Activated CD4-positive, alpha-beta T cell treated with anti-CD3 and anti-CD28 coated beads, Interleukin-2, amount 50 U/mL, for 4 hours (primary cell): ENCODE data around the gene STARD5.

Experiments
- DNase-seq, 2 experiments: peaks; one replicate each; pipeline ENCODE4 v3.0.0-alpha.2; 2020

Gene STARD5

DNA sequence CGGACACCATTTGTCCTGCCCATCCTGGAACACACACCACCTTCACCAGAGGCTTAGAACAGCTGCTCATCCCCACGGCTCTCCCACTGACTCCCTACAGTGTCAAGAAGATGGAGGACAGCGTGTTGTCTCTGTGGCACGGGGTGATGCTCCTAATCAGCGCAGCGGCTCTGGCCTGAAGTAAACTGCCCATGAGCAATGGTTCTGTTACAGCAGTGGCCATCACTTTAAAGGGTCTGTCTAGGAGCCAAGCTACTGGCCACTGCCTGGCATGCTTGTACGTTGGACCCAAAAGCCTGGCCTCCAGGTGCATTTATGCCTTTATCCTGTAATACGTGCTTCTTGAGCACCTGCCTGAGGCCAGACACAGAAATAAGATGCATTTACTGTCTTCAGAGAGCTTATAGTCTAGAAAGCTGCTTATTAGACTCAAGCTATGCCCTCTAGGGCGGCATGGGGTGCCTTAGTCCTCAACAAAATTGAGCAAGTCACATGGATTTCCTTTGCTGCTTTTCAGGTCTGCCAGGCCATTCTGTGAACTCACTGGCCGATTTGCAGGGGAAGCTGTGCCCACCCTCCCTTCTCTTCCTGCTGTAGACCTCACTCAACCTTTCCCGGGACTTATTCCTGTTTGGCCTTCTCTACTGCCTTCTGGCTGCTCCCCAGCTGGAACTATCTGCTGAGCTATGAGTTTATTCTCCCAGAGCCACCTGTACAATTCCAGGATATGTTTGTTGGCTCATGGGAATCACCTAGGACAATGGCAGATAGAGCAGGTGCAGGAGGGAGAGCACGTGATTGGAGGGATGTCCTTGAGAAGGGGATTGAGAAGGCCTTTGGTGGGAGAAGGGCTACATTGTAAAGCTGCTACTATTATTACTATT lies 51.9 kb downstream of the STARD5 start:
- no peak for DNase-seq

DNA sequence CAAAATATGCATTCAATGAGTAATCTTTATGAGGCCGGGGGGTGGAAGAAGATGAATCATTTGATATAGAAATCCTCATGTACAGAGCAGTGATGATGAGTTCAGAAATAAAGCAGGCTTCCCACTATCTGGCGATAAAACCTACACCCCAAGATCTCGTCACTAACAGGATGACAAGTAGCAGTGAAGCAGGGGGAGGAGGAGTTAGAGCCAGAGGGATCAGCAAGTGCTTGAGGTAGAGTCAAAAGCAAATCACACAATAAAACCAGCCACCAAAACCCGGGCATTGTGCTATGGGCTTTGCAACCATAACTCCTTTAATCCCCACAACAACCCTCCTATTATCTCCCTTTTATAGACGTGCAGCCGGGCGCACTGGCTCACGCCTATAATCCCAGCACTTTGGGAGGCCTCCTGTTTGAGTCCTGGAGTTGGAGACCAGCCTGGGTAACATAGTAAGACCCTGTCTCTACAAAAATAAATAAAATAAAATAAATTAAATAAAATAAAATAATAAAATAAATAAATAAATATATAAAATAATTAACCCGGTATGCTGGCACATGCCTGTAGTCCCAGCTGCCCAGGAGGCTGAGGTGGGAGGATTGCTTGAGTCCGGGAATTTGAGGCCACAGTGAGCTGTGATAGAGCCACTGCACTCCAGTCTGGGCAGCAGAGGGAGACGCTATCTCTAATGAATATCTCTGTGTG lies 53.0 kb downstream of the STARD5 start:
- no peak for DNase-seq

DNA sequence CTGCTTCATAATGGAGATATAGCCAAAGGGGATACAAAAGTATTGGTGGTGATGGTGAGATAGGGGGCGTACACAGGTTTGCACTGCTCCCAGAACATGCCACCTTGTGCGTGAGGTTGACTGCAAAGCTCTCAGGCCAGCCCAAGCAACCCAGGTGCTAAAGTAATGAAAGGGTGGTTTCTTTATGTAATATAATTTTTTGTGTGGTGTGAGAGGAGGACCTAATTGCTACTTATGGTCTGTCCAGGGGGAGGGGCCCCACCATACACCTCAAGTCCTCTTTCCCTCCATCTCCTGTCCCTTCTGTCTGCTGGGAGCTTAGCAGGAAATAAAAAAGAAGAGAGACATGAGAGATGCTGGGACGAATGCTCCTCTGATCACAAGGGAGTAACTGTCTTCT lies 53.8 kb downstream of the STARD5 start:
- no peak for DNase-seq

DNA sequence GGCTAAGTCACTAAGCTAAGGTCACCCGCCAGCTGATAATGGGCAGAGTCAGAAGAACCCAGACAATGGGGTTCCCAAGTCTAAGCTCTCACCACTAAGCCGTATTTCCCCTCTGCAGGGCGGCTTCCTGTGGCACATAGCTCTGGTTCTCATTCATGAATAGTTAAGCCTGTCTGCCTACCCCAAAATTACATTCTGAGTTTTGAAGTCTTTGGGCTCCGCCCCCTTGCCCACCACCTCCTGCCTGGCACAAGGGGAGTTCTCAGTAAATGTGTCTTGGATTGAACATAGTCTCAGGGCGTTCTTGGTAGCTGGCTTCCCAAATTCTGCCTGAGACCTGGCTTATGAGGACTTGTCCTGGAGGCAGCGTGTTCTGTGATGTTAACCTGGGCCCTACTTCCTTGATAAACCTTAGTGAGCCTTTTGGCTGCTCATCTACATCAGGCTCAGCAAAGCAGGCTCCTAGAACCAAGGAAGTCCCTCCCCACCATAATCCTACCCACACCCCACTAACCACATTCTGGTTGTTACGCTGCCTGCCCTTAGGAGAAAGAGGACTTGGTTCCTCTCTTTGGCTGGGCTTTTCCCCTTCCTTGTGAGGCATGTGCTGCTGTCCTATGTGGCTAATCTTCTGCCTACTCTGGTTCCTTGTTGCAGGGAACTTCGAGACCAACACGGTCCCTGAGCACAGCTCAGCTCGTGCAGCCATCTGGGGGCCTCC lies 54.9 kb downstream of the STARD5 start:
- DNase-seq, result no peak

DNA sequence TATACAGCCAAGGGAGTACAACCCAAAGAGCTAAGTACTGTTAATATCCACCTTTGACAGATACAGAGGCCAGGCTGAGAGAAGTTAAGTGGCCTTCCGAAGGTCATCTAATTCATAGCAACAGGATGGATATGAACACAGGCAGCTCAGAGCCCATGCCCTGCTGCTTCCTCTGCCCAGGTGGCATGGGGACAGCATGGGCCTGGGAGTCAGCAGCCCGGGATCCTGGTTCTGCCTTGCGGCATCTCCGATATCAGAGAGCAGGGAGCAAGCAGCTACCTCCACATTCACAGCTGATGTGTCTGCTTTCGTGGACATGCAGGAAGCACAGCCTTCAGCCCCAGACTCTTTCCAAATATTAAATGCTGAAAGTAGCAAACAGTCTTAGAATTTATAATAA lies 55.6 kb downstream of the STARD5 start:
- DNase-seq, result no peak

DNA sequence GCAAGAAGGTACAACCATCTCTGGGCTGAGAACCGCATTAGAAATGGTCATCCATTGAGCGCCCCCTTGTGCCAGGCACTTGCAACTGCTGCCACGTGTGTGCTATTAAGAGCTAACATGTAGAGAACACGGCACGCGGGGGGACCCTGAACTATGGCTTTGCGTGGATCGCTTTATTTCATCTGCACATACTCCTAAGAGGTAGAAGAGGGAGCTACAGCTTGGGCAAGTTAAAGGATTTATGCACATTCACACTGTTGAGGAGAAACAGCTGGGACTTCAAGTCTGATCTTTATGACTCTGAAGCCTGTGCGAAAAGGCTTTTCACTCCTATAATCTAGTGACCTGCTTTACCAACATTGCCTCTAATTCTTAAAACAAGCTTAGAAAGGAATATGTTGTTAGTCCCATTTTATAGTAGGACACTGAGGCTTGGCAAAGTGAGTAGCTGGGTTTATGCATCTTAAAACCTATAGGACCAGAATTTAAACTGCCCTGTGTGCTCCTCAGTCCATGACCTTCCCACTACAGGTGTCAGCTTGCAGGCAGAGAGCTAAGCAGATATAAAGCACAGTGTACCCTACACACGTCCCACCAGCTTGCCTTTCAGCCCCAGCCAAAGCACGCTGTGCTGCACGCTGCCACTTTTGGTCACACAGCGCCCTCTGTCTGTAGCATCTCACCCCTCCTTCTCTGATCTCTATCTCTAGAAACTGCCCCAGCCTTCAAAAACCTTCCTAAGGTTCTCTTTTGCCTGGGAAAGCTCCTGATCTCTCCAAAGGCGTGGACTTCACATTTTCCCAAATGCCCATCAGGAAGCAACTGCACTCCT lies 57.8 kb downstream of the STARD5 start:
- peak; percentile 81 for DNase-seq

DNA sequence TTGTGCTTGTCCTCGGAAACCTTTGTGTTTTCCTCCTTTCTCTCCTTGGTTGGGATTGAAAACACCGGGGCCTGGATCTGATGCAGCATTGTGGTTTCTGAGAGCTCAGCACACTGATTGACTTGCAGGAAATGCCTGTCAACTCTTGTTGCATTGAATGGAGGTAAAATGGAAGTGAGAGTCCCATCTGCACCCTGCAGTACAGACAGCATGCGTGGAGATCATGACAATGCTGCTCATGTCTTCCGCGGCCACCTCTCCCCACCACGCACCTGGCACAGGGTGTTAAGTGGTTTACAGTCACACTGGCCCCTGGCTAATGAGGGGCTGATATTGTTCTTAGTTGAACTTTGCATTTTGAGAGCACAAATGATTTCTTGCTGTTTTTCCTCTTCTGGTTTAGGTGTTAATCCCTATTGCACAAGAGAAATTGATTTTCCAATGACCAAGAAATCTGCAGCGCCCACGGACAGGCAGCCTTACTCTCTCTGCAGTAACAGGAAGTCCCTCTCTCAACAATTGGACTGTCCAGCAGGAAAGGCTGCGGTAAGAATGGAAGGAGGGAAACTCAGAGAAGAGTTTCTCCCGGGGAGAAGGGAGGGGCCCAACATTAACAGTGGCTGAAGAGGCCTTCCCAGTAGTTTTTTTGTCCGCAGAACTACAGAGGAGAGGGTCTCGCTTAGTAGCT lies 58.5 kb downstream of the STARD5 start:
- no peak for DNase-seq

DNA sequence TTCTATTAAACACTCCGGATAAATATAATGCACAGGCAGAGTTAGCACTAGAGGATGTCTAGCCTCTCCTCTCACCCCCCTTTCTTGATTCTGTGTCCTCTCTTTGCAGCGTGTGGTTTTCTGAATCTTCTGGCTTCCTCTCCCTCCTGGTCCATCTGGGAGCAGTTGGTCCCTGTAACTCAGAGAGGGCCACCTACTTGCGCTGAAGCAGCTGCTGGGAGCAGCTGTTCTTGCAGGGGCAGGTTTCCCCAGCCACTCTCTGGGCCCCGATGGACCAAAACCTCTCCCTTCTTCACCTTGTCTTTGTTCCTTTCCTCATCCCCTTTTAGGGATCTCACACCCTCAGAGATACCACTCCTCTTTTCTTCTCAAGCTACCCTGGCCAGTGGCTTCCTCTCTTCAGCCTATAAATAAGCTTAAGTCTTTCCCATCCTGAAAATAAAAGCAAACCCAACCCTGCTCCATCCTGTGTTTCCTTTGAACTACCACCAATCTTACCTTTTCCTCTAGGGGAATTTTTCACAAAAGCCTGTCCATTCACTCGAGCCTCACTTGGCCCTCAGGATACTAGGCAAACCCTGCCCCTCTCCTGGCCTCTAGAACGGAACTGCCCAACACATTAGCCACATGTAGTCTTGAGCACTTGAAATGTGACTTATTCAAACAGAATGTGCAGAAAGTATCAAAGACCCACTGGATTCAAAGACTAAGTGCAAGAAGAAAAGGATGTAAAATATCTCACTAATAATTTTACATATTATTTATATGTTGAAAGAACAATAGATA lies 59.7 kb downstream of the STARD5 start:
- no peak for DNase-seq

DNA sequence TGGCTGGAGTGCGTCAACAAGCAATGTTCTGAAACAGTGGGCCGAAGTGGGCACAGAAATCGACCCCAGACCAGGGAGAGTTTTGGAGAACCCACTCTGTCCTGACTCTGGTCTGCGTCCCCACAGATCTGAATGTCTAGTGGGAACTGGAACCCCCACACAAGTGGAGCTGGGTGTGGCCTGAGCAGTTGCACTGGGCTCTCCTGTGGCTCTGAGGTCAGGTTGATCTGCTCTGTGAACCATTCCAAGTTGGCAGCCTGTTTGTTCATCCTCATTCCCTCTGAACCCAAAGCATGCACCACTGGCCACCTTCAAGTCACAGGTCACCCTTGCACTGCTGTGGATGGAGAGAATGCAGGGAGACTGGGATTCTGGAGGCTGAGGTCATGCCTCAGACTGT lies 60.5 kb downstream of the STARD5 start:
- no peak for DNase-seq

DNA sequence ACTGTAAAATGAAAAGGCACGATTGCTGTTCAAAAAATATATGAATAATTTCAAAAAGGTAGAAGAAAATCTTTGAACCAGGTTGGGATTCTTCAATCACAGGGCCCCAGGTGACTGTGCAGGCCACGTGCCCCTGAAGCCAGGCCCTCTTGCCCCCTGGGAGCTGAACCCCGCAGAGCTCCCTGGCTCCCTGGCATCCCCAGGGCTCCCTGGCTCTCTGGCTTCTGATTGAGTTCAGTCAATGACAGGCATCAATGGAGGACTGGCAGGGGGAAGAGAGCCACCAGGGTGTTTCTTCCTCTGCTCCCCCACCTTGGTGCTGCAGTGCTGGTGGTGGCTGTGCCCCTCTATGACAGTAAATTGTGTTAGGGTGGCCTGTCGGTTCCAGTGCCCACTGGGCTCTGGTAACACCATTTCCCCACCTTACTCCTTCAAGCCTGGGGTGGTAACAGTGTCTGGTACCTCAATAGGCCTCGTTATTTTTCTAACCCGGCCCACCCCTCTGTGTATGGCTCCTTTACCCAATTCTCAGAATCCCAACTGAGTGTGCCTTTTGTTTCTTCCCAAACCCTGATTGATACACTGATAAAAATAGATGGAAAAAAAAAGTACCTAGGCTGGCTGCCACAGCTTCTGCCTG lies 62.6 kb downstream of the STARD5 start:
- no peak for DNase-seq

DNA sequence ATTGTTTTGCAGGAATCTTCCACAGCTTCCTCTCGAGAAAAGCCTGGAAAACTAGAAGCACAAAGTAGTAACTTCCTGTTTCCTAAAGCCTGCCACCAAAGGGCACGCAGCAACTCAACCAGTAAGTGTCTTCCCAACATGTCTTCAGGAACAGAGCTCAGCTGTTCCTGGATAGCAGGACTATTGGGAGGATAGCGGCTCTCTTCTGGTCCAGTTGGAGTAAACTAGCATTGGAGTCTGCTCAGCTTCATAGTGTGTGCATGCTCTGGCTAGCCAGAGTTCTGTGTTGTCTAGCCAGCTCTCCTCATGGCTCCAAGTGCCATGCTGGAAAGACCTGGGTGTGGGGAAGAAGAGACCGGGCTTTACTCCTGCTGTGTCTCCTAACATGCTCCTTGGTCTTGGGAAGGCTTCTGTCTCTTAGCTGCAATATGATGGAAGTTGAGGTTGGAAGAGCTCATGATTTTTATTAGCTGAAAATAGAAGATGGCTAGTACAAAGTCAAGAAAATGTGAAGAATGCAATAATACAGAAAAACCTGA lies 64.1 kb downstream of the STARD5 start:
- DNase-seq, result no peak
